Calu3 (cell line): ENCODE measurements around the gene MAGI3. TPM values are rescaled to one million over a fixed set of nuclear protein-coding genes. Genes with fewer than 3 reads are reported as not detected.
"Not testable (repeated sequence)": the region's sequence is repeated elsewhere in the genome, so short reads cannot be mapped to it uniquely, and the experiment has no call there.

ENCODE experiments used
- BruUV-seq: library from RNA; stranded (reverse); fragments of 400-500 nt; replicated peaks from 2 replicates; lab custom pipeline; 2021; lab: Mats Ljungman, UMichigan
- CTCF ChIA-PET: fragments of 300-600 bp; sonication (Branson Sonifier 250); formaldehyde crosslinking; loops from one replicate; lab custom pipeline; 2022; ENCODE audit warnings: antibody characterized with exemption; lab: Charles Lee
- DNase-seq: peaks from one replicate; pipeline ENCODE4 v3.0.0; 2022
- H3K27ac Mint-ChIP-seq: one replicate; pipeline ENCODE4 v1.8.0; 2022; ENCODE audit warnings: mixed read lengths; ENCODE audit not compliant: unreplicated experiment
- H3K27me3 Mint-ChIP-seq: one replicate; pipeline ENCODE4 v1.8.0; 2022; ENCODE audit warnings: mixed read lengths; ENCODE audit not compliant: unreplicated experiment
- H3K36me3 Mint-ChIP-seq: one replicate; pipeline ENCODE4 v1.8.0; 2022; ENCODE audit warnings: mild to moderate bottlenecking, moderate library complexity, mixed read lengths; ENCODE audit not compliant: insufficient read depth, unreplicated experiment
- H3K4me1 Mint-ChIP-seq: one replicate; pipeline ENCODE4 v1.8.0; 2022; ENCODE audit warnings: mild to moderate bottlenecking, low read depth, mixed read lengths; ENCODE audit not compliant: unreplicated experiment
- H3K4me3 Mint-ChIP-seq: one replicate; pipeline ENCODE4 v1.8.0; 2022; ENCODE audit warnings: mild to moderate bottlenecking, low read depth, moderate library complexity, mixed read lengths; ENCODE audit not compliant: unreplicated experiment
- H3K9me3 Mint-ChIP-seq: one replicate; pipeline ENCODE4 v1.8.0; 2022; ENCODE audit warnings: low read depth, mixed read lengths; ENCODE audit not compliant: unreplicated experiment
- CTCF ChIP-seq: fragments of 200-600 bp; IDR thresholded peaks from one replicate; pipeline ENCODE4 v1.8.0; 2022; ENCODE audit warnings: antibody characterized with exemption; ENCODE audit not compliant: unreplicated experiment
- intact Hi-C: fragments of 100-400 bp; cut with micrococcal nuclease; formaldehyde crosslinking; loops from one replicate; pipeline ENCODE4 v1.10.0; 2022; ENCODE audit not compliant: unreplicated experiment
- total RNA-seq: library from RNA; stranded (reverse); gene quantifications from 2 replicates; pipeline ENCODE4 v1.2.3, GENCODE V29; 2022

MAGI3 gene
- total RNA-seq, 1 experiment from 2014 or later, result 14.2 TPM

GRCh38 chr1:113694910-113695309, 304.6 kb downstream of the MAGI3 start:
- CTCF ChIA-PET, result no interaction called here
- intact Hi-C loops, result no loop called here
- no peaks in the 10 kb centered on the region for H3K4me1 Mint-ChIP-seq
- H3K9me3 Mint-ChIP-seq, result peaks cover 6% of the 10 kb centered on the region
- no peaks in the 10 kb centered on the region for H3K27me3 Mint-ChIP-seq
- H3K36me3 Mint-ChIP-seq, result peaks cover 5% of the 10 kb centered on the region
- no peak overlapping the region for H3K4me3 Mint-ChIP-seq
- no TSS peak for BruUV-seq
- DNase-seq, result no peak
- no peak for TF ChIP-seq CTCF
- H3K27ac Mint-ChIP-seq, result no peak overlapping the region

GRCh38 chr1:113701429-113701828, 311.1 kb downstream of the MAGI3 start:
- BruUV-seq, result no TSS peak

GRCh38 chr1:113714606-113715269, 324.4 kb downstream of the MAGI3 start:
- Mint-ChIP-seq H3K27ac (no peak overlapping the region), H3K4me1 (no peaks in the 10 kb centered on the region), H3K27me3 (no peaks in the 10 kb centered on the region), H3K4me3 (no peak overlapping the region), H3K36me3 (no peaks in the 10 kb centered on the region), H3K9me3 (peaks cover 10% of the 10 kb centered on the region)
- CTCF ChIA-PET, result interaction anchor here (0.5 to 0.8 kb wide), 2 partner anchors 164 to 785 kb away, joined by 4 to 8 read pairs; no protein-coding TSS in a partner anchor
- BruUV-seq, result no TSS peak
- intact Hi-C loops, result no loop called here
- no peak for TF ChIP-seq CTCF
- DNase-seq, result no peak

More at GRCh38 chr1:113701429-113701828, 311.1 kb downstream of the MAGI3 start:
- Mint-ChIP-seq H3K27ac (no peak overlapping the region), H3K4me3 (no peak overlapping the region), H3K9me3 (no peaks in the 10 kb centered on the region), H3K36me3 (no peaks in the 10 kb centered on the region), H3K4me1 (no peaks in the 10 kb centered on the region), H3K27me3 (no peaks in the 10 kb centered on the region)
- no peak for TF ChIP-seq CTCF
- DNase-seq, result no peak
- intact Hi-C loops, result no loop called here
- CTCF ChIA-PET, result no interaction called here

GRCh38 chr1:113717506-113717905, 327.2 kb downstream of the MAGI3 start:
- BruUV-seq, H3K4me3 Mint-ChIP-seq, H3K27ac Mint-ChIP-seq, H3K27me3 Mint-ChIP-seq, intact Hi-C loops, CTCF ChIA-PET, DNase-seq, H3K36me3 Mint-ChIP-seq, H3K4me1 Mint-ChIP-seq: not testable (repeated sequence)
- H3K9me3 Mint-ChIP-seq, result peaks cover 11% of the 10 kb centered on the region

GRCh38 chr1:113718621-113719020, 328.3 kb downstream of the MAGI3 start:
- H3K4me1 Mint-ChIP-seq, intact Hi-C loops, CTCF ChIA-PET, H3K27ac Mint-ChIP-seq, BruUV-seq, H3K36me3 Mint-ChIP-seq, DNase-seq, H3K27me3 Mint-ChIP-seq, H3K4me3 Mint-ChIP-seq: not testable (repeated sequence)
- peaks cover 11% of the 10 kb centered on the region for H3K9me3 Mint-ChIP-seq
